NCI-H524 (cell line): Measurements from ENCODE around the gene IL21R.
"Not testable (repeated sequence)": the region's sequence is repeated elsewhere in the genome, so short reads cannot be mapped to it uniquely, and the experiment has no call there.

Source experiments
- DNase-seq, 2 experiments: peaks; one replicate each; lab custom pipeline; 2025; lab: John Stamatoyannopoulos, UW

IL21R gene

DNA sequence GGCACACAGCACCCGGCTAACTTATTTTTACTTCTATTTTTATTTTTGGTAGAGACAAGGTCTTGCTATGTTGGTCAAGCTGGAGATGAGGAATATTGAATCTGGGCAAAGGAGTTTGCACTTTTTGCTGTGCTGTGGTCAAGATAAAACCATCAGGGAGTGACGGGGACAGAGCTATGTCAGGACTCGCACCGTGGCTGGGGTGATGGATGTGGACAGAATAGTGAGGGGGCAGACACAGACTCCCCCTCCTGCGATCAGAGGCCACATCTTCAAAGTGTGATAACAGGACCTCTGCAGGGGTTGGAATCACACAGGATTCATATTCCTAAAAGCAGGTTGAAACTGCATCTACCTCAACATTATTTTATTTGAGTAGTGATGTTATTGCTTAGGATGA lies 25.6 kb downstream of the IL21R start:
- no peak for DNase-seq

DNA sequence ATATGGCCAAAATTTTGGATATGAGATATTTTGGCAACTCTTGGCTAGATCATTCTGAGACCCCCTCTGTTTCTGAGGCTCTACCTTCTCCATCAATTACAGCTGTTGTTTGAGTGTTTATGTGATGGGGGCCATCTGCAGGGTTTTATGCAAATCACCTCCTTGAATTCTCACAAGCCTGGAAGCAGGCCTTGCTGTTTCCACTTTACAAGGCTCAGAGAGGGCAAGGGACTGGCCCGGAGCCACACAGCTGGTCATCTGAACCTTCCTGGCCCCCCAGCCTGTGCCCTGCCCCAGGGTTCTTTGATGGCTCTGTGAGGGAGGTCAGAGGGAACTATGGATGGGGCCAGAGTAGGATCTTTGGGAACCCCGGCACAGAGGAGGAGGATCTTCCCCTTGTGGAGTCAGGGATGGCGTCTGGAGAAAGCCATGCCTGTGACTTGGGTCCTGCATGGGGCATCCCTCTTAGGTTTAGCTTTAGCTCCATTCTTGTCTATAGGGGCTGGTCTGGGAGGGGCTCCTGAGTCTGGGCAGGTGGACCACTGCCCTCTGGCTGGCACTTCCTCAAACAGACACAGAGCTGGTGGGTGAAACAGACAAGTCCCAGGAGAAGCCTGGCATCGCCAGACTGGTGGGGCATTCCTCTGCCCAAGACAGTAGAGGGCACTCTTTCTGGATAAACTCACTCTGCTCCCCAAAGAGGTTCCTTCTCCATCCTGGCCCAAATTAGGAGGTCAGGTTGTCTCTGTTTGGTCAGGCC lies 26.2 kb downstream of the IL21R start:
- peak; percentile 4 to 17 for DNase-seq

DNA sequence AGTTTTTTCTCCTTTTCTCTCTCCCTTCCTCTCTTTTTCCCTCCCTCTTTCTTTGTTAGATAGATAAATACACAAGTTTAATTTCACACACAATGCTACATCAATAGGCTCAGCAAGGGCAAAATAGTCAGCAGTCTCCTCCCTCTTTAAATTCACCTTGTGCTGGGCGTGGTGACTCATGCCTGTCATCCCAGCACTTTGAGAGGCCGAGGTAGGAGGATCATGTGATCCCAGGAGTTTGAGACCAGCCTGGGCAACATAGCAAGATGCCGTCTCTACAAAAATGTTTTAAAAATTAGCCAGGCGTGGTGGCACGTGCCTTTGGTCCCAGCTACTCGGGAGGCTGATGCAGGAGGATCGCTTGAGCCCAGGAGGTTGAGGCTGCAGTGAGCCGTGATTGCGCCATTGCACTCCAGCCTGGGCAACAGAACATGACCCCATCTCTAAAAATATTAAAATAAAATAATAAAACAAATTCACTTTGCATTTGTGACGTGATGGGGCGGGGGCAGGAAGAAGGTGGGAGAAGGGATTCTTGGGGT lies 27.4 kb downstream of the IL21R start:
- no peak for DNase-seq

DNA sequence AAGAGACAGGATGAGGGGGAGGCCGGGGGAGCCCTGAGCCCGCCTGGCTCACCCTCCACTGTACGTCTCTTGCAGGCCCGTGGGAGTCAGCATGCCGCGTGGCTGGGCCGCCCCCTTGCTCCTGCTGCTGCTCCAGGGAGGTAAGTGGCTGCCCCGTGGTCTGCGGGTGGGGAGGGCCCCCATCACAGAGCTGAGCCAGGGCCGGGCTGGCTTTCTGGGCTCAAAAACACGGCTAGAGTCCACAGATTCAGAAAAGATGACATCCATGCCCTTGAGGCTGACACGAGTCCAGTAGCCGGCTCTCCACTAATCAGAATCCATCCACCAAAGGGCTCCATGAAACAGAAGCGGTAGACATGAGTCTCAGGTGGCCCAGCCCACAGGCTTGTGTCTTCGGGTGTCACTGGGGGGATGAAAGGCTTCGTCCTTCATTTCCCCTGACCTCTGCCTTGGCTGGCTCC lies 28.0 kb downstream of the IL21R start:
- no peak for DNase-seq

DNA sequence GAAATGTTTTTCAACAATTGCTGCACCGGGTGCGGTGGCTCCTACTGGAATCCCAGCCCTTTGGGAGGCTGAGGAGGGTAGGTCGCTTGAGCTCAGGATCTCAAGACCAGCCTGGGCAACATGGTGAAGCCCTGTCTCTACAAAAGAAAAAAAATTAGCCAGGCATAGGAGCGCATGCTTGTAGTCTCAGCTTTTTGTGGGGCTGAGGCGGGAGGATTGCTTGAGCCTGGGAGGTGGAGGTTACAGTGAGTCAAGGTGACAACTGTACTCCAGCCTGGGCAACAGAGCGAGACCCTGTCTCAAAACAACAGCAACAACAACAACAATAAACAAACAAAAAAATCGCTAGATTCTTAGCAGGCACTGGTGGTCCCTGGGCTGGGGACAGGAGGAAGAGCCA lies 28.5 kb downstream of the IL21R start:
- DNase-seq, result no peak

DNA sequence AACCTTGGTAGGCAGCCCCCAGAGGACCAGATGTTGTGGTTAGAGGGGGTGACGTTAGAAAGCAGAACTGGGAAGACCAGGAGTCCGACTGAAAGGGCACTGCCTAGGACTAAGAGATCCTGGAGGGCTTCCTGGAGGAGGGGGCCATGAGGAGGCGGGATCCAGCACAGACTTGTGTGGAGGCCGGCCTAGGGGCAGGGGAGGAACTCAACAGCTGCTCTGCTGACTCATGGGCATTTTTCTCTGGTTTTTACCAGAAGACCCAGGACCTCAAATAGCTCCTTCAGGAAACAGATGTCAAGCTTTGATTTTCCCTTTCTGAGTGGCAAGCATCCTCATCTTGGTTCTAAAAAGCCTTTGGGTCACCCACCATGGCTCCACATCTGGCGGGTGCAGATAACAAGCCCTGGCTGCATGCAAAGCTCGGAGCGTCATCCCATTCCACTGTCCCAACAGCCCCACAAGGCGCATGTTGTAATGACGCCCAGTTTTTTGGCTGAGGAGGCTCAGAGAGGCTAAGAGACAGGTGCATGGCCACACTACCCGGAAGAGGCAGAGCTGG lies 29.0 kb downstream of the IL21R start:
- no peak for DNase-seq

DNA sequence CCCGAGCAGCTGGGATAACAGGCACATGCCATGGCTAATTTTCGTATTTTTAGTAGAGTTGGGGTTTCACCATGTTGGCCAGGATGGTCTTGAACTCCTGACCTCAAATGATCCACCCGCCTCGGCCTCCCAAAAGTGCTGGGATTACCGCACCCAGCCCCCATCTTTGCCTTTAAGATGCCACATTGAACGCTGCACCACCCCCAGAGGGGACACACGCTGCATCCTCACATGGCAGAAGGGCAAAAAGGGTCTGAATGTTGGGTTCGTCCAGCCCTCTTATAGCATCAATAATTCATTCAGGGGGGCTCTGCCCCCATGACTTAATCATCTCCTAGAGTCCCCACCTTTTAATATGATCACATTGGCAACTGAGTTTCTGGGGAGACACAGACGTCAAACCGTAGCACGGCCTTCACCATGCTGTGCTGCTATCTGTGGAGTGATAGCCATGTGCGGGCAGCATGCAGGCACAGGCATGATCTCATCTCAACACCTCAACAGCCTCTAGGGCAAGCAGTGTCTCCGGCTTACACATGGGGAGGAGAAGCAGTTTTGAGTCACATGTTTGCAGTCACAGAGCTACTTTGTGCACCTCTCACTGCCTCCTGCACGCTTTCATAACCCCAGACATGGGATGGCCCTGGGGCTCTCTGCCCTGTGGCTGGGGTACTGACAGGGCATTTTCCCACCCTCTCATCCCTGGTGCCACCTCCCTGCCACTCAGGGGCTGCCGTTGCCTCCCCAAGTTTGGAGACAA lies 30.0 kb downstream of the IL21R start:
- DNase-seq, result no peak

DNA sequence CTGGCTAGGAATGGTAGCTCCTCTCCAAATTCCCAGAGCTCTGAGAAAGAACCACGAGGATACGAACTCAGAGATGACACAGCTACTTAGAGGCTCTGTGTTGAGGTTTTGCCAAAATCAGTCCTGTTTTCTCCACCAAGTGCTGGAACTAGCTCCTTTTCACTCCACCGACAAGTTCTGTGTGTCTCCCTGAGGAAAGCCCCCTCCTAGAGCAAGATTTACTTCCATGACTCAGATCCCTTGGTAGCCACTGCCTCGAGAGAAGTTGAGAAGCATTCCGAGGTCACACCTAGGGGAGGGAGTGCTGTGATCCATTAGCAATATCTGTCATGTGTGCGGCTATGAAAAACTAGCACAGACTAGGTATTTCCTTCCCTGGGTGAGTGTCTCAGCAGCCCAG lies 30.6 kb downstream of the IL21R start:
- no peak for DNase-seq

DNA sequence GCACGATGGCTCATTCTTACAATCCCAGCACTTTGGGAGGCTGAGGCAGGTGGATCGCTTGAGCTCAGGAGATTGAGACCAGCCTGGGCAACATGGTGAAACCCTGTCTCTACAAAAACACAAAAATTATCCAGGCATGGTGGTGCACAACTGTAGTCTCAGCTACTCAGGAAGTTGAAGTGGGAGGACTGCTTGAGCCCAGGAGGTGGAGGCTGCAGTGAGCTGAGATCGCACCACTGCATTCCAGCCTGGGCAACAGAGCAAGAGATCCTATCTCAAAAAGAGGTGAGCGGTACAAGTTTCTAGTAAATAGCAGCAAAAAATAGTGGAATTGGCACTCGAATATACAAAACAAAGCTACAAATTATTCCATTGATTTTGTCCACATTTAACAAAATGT lies 31.2 kb downstream of the IL21R start:
- DNase-seq, result not testable (repeated sequence)

DNA sequence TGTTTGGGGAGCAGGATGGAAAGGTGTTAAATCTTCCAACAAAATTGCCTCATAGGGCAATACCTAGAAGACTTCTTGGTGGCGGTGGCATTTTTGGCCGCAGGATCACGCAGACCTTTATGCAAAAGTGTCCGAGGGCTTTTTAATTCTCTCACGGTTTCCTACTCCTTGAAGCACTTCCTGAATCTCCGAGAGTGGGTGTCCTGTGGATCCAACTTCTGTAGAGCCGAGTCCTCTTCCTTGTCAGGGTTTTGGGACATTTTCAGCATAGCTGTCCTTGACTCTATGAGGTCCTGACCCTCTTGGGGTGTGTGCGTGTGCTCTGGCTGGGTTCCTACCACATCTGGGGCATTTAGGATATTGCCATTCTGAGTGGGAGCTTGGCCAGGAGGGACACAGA lies 31.7 kb downstream of the IL21R start:
- DNase-seq, result no peak

DNA sequence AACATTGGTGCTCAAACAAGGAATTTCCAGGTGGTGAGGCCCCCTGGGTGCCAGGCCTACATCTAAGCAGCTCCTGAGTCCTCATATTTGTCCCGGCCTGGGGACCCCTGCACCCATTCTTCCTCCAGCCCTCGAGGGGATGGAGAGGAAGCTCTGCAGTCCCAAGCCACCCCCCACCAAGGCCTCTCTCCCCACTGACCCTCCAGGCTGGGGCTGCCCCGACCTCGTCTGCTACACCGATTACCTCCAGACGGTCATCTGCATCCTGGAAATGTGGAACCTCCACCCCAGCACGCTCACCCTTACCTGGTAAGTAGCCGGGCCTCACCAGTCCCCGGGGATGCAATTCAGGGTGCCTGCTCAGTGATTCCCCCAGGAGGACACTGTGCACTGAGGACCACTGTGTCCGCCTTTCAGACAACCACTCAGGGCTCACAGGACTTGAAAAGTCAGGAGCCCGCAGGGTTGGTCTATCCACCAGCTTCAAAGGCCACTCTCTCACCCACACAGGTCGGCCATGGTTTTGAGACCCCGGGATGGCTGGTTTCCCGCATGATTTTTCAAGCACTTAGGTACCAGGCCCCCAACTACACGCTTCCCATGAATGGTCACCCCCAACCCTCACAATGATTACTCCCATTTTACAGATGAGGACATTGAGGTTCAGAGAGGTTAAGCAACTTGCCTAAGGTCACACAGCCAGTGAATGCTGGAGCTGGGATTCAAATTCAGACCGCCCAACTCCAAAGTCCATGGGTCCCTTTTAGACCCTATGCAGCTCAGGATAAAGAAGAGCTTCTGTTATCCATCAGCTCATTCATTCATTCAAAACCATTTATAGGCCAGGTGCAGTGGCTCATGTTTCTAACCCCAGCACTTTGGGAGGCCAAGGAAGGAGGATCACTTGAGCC lies 32.4 kb downstream of the IL21R start:
- DNase-seq, result no peak

DNA sequence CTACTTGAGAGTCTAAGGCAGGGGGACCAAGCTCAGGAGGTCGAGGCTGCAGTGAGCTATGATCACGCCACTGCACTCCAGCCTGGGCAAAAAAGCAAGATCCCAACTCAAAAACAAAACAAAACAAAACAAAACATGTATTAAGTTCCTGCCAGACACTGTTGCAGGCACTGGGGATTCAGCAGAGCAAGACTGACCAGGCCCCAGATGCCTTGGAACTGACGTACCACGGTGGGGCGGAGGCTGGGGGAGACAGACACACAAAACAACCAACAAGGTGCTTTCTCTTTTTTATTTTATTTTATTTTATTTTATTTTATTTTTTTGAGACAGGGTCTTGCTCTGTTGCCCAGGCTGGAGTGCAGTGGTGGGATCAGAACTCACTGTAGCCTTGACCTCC lies 33.2 kb downstream of the IL21R start:
- not testable (repeated sequence) for DNase-seq

DNA sequence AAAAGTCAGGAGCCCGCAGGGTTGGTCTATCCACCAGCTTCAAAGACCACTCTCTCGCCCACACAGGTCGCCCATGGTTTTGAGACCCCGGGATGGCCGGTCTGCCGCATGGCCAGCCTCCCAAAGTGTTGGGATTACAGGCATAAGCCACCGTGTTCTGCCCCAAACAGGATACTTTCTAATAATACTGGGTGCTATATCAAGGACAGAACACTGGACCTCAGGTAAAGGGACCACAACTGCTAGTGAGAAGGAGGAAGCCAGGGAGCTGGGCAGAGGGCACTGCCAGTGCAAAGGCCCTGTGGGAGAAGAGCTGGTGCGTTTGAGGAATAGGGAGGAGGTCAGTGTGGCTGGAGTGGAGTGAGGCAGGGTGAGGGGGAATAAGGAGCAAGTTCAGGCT lies 34.1 kb downstream of the IL21R start:
- no peak for DNase-seq

DNA sequence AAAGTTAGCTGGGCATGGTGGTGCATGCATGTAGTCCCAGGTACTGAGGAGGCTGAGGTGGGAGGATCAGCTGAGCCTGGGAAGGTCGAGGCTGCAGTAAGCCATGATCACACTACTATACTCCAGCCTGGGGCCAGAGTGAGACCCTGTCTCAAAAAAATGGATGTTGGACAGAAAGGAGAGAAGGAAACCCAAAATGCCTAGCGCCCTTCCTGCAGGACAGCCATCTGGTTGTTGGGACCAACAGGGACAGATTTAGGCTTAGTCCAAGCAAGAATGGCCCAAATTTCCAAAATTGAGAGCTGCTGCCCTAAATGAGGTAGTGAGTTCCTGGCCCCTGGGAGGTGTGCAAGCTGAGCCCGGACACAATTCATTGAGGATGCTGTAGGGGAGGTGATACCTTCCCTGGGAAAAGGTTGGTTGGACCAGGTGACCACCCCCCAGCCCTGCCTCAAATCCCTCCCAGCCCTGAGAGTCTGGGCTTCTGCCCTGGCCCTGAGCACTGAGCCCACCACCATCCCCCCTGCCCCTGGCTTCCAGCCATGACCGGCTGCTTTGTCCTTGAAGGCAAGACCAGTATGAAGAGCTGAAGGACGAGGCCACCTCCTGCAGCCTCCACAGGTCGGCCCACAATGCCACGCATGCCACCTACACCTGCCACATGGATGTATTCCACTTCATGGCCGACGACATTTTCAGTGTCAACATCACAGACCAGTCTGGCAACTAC lies 35.1 kb downstream of the IL21R start:
- DNase-seq, result no peak

DNA sequence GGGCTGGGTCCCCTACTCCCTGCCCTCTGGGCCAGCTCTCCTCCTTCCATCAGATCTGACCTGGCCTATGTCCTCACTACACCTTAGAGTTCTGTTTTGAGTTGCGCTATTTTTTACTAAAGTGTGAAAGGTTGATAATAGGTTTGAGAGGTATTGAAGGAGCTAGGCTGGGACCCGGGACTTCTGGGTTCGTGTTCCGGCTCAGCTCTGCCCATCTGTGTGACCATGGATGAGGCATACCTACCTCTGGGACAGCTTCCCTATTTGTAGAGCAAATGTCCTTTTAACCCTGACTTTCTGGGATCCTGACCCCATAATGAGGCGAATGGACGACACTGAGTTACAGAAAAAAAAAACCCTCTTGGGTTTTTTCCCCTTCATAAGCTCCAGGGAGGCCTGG lies 36.0 kb downstream of the IL21R start:
- DNase-seq, result no peak

DNA sequence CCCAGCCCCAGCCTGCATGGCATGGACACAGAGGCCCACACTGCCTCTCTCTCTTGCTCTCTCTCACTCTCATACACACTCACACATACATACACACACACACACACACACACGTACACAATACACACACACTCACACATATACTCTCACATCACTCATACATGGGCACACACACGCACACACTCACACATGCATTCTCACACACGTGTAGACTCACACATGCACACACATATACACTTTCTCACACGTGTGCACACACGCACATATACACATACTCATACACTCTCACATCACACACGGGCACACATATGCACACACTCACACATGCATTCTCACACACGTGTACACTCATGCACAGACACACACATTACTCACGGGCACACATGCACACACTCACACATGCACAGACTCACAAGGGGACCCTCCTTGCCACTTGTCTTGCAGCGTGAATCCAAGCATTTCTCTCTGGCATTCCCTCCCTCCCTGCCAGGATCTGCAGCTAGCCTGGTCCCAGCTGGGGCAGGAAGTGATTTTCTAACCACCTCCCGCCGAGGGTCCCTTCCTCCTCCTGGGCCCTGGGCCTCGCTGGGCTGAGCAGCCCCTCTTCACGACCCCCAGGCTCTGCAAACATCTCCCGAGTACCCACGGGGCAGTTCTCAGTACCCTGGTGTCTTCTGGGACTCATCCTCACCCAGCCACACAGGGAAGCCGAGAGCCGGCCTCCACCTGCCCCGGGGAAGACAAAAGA lies 37.5 kb downstream of the IL21R start:
- no peak for DNase-seq

DNA sequence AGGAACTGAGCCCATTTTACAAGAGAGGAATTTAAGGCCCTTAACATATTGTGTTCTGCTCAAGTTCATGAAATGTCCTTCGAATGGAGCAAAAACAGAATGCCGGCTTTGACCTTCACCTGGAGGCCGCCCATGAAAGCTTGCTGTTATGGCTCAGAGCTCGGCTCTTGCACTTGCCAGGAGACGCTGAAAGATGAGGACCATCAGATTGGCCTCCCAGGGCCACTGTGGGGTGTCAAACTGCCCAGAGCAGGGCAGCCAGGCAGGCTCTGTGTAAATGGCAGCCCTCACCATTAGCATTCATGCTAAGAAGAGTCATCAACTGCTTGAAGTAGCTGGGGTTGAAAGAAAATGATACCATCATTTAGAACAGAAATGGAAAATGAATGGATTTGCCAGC lies 39.3 kb downstream of the IL21R start:
- DNase-seq, result no peak

DNA sequence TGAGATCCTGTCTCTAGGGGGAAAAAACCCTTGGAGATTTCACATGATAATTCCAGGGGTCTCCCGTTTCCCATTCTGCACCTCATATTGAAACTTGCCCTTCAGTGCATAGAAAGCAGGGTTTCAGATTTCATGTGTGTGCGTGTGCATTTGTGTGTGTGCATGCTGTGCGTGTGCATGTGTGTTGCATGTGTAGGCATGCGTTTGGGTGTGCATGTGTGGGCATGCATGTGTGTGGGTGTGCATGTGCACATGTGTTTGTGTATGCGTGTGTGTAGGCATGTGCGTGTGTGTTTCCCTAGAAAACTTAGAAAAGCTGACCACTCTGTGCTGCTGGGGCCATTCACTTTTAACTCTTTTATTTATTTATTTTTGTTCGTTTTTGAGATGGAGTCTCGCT lies 40.0 kb downstream of the IL21R start:
- DNase-seq, result no peak

DNA sequence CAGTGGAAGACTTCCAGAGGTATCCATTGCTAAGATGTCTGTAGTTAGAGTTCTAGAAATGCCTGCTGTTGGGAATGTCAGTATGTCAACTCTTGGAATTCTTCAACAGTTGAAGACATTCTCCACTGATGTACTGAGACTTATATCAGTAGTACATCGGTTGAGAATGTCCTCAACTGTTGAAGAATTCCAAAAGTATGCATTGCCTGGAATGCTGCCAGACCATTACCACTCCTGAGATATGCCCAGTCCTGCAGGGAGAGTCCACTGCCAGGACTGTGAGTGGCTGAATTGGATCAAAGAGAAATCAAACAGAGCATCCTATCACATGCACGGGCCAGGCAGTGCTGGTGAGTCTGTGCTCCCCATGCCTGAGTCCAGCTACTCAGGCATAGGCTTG lies 42.0 kb downstream of the IL21R start:
- DNase-seq, result no peak

DNA sequence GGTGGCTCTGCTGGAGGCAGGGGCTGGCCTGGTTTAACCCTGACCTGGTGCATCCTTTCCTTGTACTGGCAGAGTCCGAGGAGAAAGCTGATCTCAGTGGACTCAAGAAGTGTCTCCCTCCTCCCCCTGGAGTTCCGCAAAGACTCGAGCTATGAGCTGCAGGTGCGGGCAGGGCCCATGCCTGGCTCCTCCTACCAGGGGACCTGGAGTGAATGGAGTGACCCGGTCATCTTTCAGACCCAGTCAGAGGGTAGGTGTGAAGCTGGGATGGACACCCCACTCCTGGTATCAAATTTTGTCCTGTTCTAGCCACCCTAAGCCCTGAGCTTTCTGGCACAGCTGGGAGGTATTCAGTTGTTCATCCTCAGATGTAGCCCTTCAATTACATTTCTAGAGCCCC lies 42.5 kb downstream of the IL21R start:
- DNase-seq, result no peak
